ENCODE data around the gene CFAP74.

CFAP74 gene

DNA sequence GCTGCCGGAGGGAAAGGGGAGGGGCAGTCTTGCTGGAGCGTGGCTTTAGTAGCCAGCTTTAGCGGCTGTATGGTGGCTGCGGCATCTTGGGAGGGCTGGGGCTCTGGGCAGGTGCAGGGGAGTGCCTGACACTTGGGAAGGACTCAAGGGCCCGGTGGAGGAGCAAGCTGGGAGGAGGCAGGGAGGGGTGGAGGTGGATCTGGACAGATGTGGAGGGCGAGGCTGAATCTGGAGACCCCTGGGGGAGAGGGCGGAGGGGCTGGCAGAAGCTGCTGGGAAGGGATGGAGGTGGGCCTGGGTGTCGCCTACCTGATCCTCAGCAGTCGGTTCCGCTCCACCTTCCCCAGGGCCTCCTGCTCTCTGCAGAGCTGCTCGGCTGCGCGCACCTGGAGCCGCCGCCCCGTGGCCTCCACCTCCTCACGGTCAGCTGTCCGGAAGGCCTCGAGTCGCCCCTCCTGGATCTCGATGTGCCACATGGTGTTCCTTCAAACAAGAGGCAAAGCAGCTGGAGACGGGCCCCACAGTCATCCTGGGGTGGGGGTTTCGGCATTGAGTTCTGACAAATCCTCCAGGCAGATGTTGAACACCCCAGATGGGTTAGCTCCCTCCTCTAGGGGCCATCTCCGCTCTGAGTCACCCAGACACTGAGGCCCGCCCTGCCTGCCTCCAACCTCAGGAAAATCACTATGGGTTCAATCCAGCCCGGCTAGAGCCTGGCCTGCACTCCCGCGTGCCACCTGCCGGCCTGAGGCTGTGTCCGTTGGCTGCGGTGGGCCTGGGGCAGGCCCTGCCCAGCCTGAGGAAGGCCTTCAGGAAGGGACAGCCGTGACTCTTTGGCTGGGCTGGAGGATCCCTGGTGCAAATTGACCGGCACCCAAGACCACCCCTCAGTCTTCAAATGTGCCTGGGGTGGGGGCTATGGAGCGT is 29.6 kb downstream of the CFAP74 start:
- Histone ChIP-seq H2AFZ (ENCODE audit: low read depth, low read length) (no peak overlapping the region), H4K20me1 (ENCODE audit: insufficient read depth, low read length) (no peaks in the 10 kb centered on the region; the same call in 1 of the 2 replicates), H3K79me2 (ENCODE audit: insufficient read depth, low read length) (no peaks in the 10 kb centered on the region), H3K9me3 (ENCODE audit: insufficient read depth, low read length, severe bottlenecking) (peaks cover under 1% of the 10 kb centered on the region), H3K36me3 (ENCODE audit: insufficient read depth, low read length) (no peaks in the 10 kb centered on the region), H3K27me3 (ENCODE audit: insufficient read depth, low read length, poor library complexity) (no peaks in the 10 kb centered on the region), H3K9ac (ENCODE audit: low read depth, low read length) (no peak overlapping the region), H3K4me2 (ENCODE audit: insufficient read depth, low read length) (no peak overlapping the region), H3K4me3 (ENCODE audit: low read depth in 1 of 2, low read length in 2 of 2) (no peak overlapping the region), H3K27ac (ENCODE audit: low read length) (no peak overlapping the region), H3K4me1 (ENCODE audit: insufficient read depth, low read length) (no peaks in the 10 kb centered on the region)
- ATAC-seq (ENCODE audit: insufficient read depth, low read depth) (no peak), DNase-seq (no peak)
- no peak for TF ChIP-seq EZH2 (IDR thresholded peaks at IDR 0.05; ENCODE audit: borderline replicate concordance, low read depth, low read length, severe bottlenecking)
- TF ChIP-seq, protein P1, sequence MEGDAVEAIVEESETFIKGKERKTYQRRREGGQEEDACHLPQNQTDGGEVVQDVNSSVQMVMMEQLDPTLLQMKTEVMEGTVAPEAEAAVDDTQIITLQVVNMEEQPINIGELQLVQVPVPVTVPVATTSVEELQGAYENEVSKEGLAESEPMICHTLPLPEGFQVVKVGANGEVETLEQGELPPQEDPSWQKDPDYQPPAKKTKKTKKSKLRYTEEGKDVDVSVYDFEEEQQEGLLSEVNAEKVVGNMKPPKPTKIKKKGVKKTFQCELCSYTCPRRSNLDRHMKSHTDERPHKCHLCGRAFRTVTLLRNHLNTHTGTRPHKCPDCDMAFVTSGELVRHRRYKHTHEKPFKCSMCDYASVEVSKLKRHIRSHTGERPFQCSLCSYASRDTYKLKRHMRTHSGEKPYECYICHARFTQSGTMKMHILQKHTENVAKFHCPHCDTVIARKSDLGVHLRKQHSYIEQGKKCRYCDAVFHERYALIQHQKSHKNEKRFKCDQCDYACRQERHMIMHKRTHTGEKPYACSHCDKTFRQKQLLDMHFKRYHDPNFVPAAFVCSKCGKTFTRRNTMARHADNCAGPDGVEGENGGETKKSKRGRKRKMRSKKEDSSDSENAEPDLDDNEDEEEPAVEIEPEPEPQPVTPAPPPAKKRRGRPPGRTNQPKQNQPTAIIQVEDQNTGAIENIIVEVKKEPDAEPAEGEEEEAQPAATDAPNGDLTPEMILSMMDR (IDR thresholded peaks at IDR 0.05; ENCODE audit: borderline replicate concordance, extremely low read depth, low read length, poor library complexity, severe bottlenecking): no peak

DNA sequence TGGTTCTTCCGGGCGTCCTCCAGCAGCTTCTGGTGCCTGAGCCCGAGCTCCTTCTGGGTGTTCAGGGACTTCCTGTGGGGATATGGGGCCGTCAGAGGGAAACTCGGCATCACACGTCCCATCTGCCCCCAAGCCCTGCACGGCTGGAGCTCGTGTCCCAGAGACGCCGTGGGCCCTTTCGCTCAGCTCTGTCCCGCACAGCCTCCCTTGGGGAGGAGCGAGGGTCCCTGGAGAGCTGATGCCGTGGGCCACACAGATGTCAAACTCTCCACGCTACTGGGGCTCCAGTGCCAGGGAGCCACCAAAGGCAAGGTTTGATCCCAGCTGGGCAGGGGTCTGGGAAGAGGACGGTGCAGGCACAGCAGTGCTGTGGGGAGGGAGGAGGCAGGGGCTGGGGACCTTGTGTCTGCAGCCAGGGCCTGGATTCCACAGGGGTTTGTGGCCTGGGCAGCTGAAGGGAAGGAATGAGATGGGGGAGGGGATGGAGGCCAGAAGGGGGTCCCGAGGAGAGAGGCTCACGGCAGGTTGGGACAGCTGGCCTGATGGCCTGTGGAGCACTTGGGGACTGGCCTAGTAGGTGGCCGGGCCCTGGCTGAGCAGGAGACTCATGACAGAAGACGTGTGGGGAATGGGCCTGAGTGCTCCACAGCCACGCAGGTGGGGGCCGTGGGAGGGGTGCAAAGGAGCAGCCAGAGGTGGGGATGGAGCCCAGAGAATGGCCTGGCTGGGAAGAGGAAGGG is 30.4 kb downstream of the CFAP74 start:
- H3K9me3 ChIP-seq (ENCODE audit: insufficient read depth, low read length, severe bottlenecking): no peaks in the 10 kb centered on the region
- TF ChIP-seq, protein P1 (IDR thresholded peaks at IDR 0.05; ENCODE audit: borderline replicate concordance, extremely low read depth, low read length, poor library complexity, severe bottlenecking): no peak
- TF ChIP-seq EZH2 (IDR thresholded peaks at IDR 0.05; ENCODE audit: borderline replicate concordance, low read depth, low read length, severe bottlenecking): no peak

DNA sequence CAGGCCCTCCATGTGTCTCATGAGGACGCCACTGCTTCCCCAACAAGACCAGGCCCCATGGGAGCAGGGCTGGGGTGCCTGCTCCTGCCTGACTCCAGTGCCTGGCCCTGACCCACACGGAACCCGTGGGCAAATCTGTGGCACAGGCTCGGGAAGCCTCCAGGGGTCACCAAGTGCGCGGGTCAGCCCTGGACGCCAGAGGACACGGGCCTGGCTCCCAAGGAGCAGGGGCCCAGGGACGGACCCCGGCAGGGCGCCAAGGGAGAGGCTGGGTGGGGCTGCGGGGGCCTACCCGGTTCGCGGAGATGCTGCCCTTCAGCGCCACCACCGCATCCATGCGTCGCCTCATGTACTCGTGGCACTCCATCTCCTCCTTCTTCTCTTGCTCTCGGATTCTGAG is 31.9 kb downstream of the CFAP74 start:
- Histone ChIP-seq H2AFZ (ENCODE audit: low read depth, low read length) (no peak overlapping the region), H3K27ac (ENCODE audit: low read length) (no peak overlapping the region), H3K4me2 (ENCODE audit: insufficient read depth, low read length) (no peak overlapping the region), H3K9ac (ENCODE audit: low read depth, low read length) (no peak overlapping the region), H4K20me1 (ENCODE audit: insufficient read depth, low read length) (no peaks in the 10 kb centered on the region; the same call in 1 of the 2 replicates), H3K79me2 (ENCODE audit: insufficient read depth, low read length) (no peaks in the 10 kb centered on the region), H3K36me3 (ENCODE audit: insufficient read depth, low read length) (no peaks in the 10 kb centered on the region), H3K4me3 (ENCODE audit: low read depth in 1 of 2, low read length in 2 of 2) (no peak overlapping the region), H3K27me3 (ENCODE audit: insufficient read depth, low read length, poor library complexity) (no peaks in the 10 kb centered on the region), H3K4me1 (ENCODE audit: insufficient read depth, low read length) (no peaks in the 10 kb centered on the region), H3K9me3 (ENCODE audit: insufficient read depth, low read length, severe bottlenecking) (no peaks in the 10 kb centered on the region)
- no peak for ATAC-seq (ENCODE audit: insufficient read depth, low read depth)
- no peak for DNase-seq
- no peak for TF ChIP-seq EZH2 (IDR thresholded peaks at IDR 0.05; ENCODE audit: borderline replicate concordance, low read depth, low read length, severe bottlenecking)
- TF ChIP-seq, protein P1 (IDR thresholded peaks at IDR 0.05; ENCODE audit: borderline replicate concordance, extremely low read depth, low read length, poor library complexity, severe bottlenecking): no peak

More for the DNA sequence above, 30.4 kb downstream of the CFAP74 start:
- ATAC-seq (ENCODE audit: insufficient read depth, low read depth): no peak
- no peak overlapping the region for H3K4me2 ChIP-seq (ENCODE audit: insufficient read depth, low read length)
- H3K9ac ChIP-seq (ENCODE audit: low read depth, low read length): no peak overlapping the region
- H3K27me3 ChIP-seq (ENCODE audit: insufficient read depth, low read length, poor library complexity): no peaks in the 10 kb centered on the region
- no peaks in the 10 kb centered on the region; the same call in 1 of the 2 replicates for H4K20me1 ChIP-seq (ENCODE audit: insufficient read depth, low read length)
- H3K36me3 ChIP-seq (ENCODE audit: insufficient read depth, low read length): no peaks in the 10 kb centered on the region
- H3K27ac ChIP-seq (ENCODE audit: low read length): no peak overlapping the region
- H3K4me3 ChIP-seq (ENCODE audit: low read depth in 1 of 2, low read length in 2 of 2): no peak overlapping the region
- no peak for DNase-seq
- no peak overlapping the region for H2AFZ ChIP-seq (ENCODE audit: low read depth, low read length)
- no peaks in the 10 kb centered on the region for H3K79me2 ChIP-seq (ENCODE audit: insufficient read depth, low read length)
- H3K4me1 ChIP-seq (ENCODE audit: insufficient read depth, low read length): no peaks in the 10 kb centered on the region

All from DND-41 (cell line).